DLD1 (cell line): ENCODE results near the gene ACACA.
"Not testable (repeated sequence)": the region's sequence is repeated elsewhere in the genome, so short reads cannot be mapped to it uniquely, and the experiment has no call there.

ENCODE experiments used
- in situ Hi-C: cut with HindIII; loops from 2 replicates; pipeline ENCODE4 v1.10.0; 2017; ENCODE audit warnings: low sequenced_read_pairs

Gene ACACA

DNA sequence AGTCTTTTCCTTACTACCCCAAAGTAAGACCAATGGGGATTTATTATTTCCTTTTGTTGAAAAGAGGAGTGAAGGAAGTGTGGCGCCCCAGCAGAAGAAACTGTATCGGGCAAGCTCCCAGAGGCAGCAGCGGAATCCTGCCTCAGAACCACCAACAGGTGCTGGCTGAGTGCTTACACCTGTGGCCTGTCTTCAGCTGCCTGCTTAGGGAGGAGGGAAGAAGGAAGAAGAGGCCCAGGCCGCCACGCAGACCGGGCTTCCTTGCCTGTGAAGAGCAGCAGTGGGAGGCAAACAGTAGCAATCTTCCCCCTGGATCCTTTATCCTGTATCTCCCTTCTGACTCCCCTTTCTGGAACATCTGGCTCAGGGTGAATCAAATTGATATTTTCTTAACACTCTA, 323.2 kb downstream of the ACACA start:
- in situ Hi-C loops = no loop called here

- in situ Hi-C loops = no loop called here
These were observed 323.7 kb downstream of the ACACA start for GRCh38 chr17:37082985-37083384.

GRCh38 chr17:37082311-37082860, 324.2 kb downstream of the ACACA start:
- in situ Hi-C loops = no loop called here

DNA sequence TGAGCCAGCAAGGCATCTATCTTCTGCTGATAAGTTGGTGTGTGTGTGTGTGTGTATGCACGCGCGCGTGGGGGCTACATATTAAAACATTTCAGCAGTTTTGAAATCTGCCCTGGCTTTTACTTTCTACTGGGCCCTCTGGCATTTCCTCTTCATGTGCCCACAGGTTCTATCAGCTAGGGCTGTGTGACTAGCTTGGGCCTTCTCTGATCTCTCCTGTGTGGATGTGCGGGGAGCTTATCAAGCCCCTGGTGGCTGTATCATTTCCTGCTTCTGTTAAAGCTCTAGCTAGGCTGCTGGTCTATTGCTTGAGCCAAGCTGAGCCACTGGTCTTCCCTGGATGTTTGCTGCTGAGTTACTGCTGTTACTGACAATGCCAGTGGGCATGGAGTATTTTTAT, 325.3 kb downstream of the ACACA start:
- in situ Hi-C loops = no loop called here

DNA sequence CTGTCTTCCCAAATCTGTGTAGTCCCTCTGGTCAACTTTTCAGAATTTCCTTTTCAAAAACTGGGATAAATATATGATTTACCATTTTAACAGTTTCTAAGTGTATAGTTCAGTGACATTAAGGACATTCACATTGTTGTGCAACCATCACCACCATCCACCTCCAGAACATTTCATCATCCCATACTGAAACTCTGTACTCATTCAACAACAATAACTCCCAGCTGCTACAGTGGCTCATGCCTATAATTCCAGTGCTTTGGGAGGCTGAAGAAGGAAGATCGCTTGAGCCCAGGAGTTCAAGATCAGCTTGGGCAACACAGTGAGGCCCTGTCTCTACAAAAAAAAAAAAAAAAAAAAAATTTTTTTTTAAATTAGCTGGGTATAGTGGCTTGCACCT, 326.9 kb downstream of the ACACA start:
- in situ Hi-C loops = no loop called here

DNA sequence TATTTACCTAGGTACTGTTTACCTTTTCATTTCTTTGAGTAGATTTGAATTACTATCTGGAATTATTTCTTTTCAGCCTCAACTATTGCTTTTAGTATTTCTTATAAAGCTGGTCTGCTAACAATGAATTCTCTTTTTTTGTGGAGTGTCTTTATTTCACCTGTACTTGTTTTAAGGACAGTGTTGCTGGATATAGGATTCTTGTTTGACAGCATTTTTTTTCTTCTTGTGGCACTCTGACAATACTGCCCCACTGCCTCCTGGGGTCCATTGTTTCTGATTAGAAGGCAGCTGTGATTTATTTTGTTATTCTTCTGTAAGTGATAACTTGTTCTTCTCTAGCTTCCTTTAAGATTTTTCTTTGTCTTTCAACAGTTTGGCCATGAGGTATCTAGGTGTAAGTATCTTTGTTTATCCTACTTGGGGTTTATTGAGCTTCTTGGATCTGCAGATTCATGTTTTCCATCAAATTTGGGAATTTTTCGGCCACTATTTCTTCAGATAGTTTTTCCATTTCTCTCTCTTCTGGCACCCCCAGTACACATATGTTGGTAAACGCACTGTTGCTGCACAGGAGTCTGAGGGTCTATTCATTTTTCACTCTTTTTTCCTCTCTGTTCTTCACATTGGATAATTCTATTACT, 327.4 kb downstream of the ACACA start:
- in situ Hi-C loops = no loop called here

GRCh38 chr17:37073464-37073863, 333.2 kb downstream of the ACACA start:
- in situ Hi-C loops = not testable (repeated sequence)

DNA sequence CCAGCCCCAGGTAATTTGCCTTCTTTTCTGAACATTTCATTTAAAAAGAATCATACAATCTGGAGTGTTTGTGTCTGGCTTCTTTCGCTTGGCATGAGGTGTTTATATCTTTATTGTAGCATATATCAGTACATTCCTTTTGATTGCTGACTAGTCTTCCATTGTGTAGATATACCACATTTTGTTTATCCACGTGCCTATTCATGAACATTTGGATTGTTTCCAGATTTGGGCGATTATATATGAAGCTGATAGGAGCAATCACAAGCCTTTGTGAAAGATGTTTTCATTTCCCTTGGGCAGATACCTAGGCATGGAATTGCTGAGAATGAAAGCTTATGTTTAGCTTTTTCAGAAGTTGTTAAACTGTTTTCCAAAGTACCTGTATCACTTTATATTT, 337.5 kb downstream of the ACACA start:
- in situ Hi-C loops = no loop called here

DNA sequence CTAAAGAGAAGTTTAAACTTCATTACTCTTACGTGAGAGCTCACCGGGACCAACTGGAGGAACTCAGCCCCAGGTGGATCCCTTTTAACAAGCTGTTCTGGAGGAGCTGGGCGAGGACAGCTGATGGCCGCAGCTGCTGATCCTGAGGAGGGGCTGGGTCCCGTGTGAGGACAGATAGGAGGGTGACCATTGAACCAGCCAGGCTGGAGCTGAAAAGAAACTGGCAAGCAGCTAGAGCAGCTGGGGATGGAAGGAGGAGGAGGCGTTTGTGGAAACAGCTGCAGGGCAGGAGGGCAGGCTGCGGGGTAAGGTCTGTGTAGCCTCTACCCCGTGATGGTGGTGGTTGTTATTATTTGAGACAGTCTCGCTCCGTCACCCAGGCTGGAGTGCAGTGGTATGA, 338.4 kb downstream of the ACACA start:
- in situ Hi-C loops = no loop called here

GRCh38 chr17:37067555-37068111, 339.0 kb downstream of the ACACA start:
- in situ Hi-C loops = no loop called here

DNA sequence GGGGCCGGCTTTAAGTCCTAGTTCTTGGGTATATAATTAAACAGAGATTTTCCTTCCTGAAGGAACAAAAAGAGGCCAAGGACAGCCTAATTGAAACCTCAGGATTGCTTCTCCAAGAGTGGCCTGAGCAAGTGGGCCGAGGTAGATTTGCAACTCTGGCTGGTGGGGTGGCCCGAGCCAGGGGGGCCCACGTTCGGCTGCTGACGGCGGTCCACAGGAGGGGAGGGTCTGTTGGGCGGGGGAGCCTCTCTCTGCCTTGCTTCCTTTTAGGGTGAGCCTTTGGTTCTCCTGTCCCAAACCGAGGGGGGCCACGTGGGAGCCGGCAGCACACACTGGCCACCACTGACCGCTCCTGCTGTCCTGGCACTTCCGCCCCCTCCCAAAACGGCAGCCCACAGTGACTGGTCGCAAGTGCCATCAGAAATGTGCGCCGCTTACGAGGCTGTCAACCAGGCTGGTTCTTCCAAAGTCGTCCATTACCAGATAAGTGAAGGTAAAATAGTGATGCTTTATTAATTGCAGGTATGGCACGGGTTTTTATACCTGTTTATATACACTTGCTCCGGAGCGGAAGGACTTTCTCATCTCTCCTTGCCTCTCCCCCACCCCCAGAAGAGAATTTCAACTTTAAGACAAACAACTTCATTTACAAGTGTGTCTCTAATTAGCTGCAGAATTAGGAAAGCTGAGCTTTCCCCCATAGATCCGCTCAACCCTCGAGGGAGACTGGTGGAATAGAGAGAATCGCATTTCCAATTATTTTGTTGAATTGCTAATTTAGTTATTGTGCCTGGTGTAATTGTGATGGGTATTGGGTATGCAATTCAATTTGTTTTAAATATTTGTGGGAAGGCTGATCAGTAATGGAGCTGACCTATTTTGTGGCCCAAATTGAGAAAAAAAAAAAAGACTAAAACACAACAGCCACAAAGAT, 340.0 kb downstream of the ACACA start:
- in situ Hi-C loops = no loop called here

DNA sequence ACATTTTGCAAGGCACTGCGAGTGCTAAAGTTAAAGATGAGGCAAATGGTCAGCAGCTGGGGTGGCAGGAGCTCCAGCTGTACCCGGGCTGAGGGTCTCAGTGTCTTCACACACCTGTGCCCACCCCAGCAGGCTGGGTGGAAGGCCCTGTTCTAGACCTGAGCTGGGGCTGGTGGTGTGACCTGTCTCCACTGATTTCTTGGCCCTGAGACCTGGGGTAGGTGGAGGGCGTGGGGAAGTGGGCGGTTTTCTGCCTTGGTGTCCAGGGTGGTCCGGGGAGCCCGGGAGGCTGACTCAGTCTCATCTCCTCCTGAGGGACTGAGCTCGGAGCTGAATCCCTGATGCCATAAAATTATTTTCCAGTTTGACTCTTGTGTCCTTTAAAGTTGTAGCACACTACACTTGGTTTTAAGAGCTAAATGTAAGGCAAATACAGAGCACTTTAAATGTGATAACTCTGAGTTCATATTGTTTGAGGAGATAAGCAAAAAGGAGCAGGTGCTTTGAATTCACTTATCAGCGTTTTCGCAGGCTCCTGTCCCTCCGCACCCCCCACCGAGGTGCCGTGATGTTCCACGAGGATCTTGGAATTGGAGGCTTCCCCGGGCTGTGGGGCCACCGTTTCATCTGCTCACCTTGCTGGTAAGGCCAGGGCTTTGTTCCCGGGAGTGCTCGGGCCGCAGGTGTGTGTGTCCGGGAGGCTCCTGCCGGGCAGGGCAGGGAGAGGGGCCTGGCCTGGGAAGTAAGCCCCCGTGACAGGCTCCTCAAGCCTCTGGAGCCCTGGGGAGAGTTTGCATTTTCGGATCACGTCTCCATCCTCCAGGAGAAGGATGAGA, 340.9 kb downstream of the ACACA start:
- in situ Hi-C loops = no loop called here

DNA sequence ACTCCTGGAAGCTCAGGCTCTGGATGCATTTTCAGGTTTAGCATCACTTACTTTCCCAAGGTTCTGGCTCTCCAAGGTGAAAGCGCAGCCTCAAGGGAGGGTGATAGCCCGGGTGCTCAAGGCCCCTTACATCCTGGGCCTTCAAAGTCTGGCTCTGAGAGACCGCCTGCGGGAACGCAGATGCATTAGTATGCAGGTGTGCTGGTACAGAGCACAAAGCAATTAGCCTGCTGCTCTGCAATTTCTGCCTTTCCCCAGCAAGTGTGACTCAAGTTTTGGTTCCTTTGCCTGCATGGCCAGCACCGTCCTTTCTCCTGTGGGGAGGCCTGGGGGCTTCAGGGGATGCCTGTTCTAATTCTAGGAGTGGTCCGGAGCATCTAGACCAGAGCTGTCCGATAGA, 341.7 kb downstream of the ACACA start:
- in situ Hi-C loops = no loop called here

DNA sequence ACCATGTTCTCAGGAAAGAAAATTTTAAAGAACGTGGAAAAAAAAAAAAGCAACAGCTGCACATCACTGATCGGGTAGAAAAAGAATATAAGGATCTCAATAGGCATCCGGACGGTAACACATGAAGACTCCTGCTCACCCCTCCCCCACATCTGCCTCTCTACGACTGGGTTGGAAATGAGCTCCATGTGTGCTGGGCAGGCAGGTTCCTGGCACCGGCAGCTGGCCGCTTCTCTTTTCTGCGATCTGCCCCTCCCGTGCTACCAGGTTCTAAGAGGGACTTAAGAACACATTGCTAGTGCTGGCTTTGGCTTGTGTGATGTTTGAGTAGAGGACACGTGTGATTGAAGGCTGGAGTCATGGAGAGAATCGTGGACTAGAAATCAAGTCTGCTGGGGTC, 342.4 kb downstream of the ACACA start:
- in situ Hi-C loops = no loop called here

DNA sequence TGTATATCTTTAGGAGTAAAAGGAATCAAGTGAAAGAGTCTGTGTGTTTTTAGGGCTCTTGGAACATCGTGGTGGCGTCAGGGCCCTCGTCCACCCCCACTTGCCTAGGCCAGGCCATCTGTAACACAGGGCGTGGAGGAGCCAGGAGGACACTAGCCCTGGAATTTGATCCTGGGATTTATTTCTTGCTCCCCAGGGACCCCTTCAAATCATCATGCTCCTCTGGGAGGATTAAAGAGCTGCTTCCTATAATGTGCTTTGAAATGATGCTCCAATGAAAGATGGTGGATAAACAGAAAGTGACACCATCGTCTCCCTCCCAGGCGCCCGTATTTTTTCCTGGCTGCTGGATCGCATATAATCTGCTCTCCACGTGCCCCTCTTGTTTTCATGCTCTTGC, 344.6 kb downstream of the ACACA start:
- in situ Hi-C loops = no loop called here

- in situ Hi-C loops = no loop called here
These were observed 345.7 kb downstream of the ACACA start for GRCh38 chr17:37060928-37061327.

GRCh38 chr17:37060094-37060493, 346.5 kb downstream of the ACACA start:
- in situ Hi-C loops = no loop called here

GRCh38 chr17:37059493-37059892, 347.1 kb downstream of the ACACA start:
- in situ Hi-C loops = no loop called here

GRCh38 chr17:37056622-37057021, 350.0 kb downstream of the ACACA start:
- in situ Hi-C loops = no loop called here

DNA sequence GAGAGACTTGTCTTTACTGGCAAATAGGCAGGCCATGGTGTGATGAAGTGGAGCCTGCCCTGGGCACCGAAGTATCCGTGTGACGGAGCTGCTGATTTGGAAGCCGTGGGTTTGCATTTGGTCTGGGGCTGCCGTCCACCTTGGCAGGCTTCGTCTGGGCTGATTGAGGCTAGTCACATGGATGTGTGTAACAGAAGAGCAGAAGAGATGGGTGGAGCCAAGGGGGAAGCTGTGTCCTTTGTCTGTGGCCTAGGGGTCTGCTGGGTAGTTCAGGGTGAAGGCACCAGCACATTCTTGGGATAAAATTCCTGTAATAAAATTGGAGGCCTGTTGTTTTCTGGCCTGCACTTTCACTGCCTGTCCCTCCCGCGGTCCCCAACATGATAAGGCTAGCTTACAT, 351.7 kb downstream of the ACACA start:
- in situ Hi-C loops = no loop called here

- in situ Hi-C loops = no loop called here
These were observed 354.2 kb downstream of the ACACA start for GRCh38 chr17:37052450-37052849.
